HEK293 (cell line): ENCODE data around the gene TXNRD3.

Experiments
- CTCF ChIA-PET: fragments of 350-600 bp; formaldehyde crosslinking; extraction: SDS; loops from one replicate; lab custom pipeline; 2021; ENCODE audit warnings: antibody characterized with exemption; lab: Yijun Ruan, JAX
- POLR2A ChIA-PET: fragments of 300-600 bp; formaldehyde crosslinking; extraction: SDS; loops from one replicate; lab custom pipeline; 2020; ENCODE audit warnings: antibody characterized with exemption, inconsistent platforms; lab: Yijun Ruan, JAX
- H3K27ac ChIP-seq: fragments of 200-500 bp; sonication (Bioruptor generic); 2 replicates; pipeline ENCODE4 v1.5.1; 2014; ENCODE audit warnings: low read depth, low read length, control low read depth, inconsistent platforms; ENCODE audit errors: extremely low read depth
- H3K36me3 ChIP-seq, 2 experiments: fragments of 200-500 bp in 1 of 2; sonication (Bioruptor generic) in 1 of 2; 1 replicate in 1 of 2; 2 replicates in 1 of 2; pipeline ENCODE4 v1.5.1; 2014 to 2017; ENCODE audit warnings: inconsistent platforms in 2 of 2, low read length in 2 of 2; ENCODE audit not compliant: control insufficient read depth in 2 of 2, insufficient read depth in 1 of 2
- H3K4me1 ChIP-seq: fragments of 200-500 bp; sonication (Bioruptor generic); 2 replicates; pipeline ENCODE4 v1.5.1; 2014; ENCODE audit warnings: mild to moderate bottlenecking, low read length, inconsistent platforms; ENCODE audit not compliant: control insufficient read depth, insufficient read depth
- H3K4me3 ChIP-seq: 2 replicates; pipeline ENCODE4 v1.5.1; 2011; ENCODE audit warnings: low read depth, mild to moderate bottlenecking, control low read depth, low read length, moderate library complexity
- H3K9me3 ChIP-seq: fragments of 200-500 bp; sonication (Bioruptor generic); 2 replicates; pipeline ENCODE4 v1.5.1; 2014; ENCODE audit warnings: low read depth, low read length, inconsistent platforms; ENCODE audit not compliant: control insufficient read depth, insufficient read depth
- CTCF ChIP-seq: fragments of 450-650 bp; formaldehyde crosslinking; IDR thresholded peaks from 2 replicates; pipeline ENCODE4 v1.5.1; 2016; ENCODE audit warnings: missing biosample characterization, missing genetic modification characterization
- KLF16 ChIP-seq: fragments of 450-650 bp; formaldehyde crosslinking; IDR thresholded peaks from 2 replicates; pipeline ENCODE4 v1.5.1; 2017; ENCODE audit warnings: missing biosample characterization, missing genetic modification characterization
- SCRT1 ChIP-seq: fragments of 450-650 bp; formaldehyde crosslinking; IDR thresholded peaks from 2 replicates; pipeline ENCODE4 v1.5.1; 2016; ENCODE audit warnings: missing biosample characterization, missing genetic modification characterization, borderline replicate concordance
- YY1 ChIP-seq: fragments of 450-650 bp; formaldehyde crosslinking; IDR thresholded peaks from 2 replicates; pipeline ENCODE4 v1.5.1; 2018; ENCODE audit warnings: missing biosample characterization, missing genetic modification characterization
- YY2 ChIP-seq: fragments of 450-650 bp; formaldehyde crosslinking; IDR thresholded peaks from 2 replicates; pipeline ENCODE4 v1.5.1; 2016; ENCODE audit warnings: missing biosample characterization, missing genetic modification characterization
- ZBTB10 ChIP-seq: fragments of 450-650 bp; formaldehyde crosslinking; IDR thresholded peaks from 2 replicates; pipeline ENCODE4 v1.5.1; 2016; ENCODE audit warnings: missing biosample characterization, missing genetic modification characterization
- ZBTB17 ChIP-seq: fragments of 450-650 bp; formaldehyde crosslinking; IDR thresholded peaks from 2 replicates; pipeline ENCODE4 v1.5.1; 2016; ENCODE audit warnings: missing biosample characterization, missing genetic modification characterization
- ZBTB21 ChIP-seq: fragments of 450-650 bp; formaldehyde crosslinking; IDR thresholded peaks from 2 replicates; pipeline ENCODE4 v1.5.1; 2017; ENCODE audit warnings: missing biosample characterization, missing genetic modification characterization
- ZBTB8A ChIP-seq: fragments of 450-650 bp; formaldehyde crosslinking; IDR thresholded peaks from 2 replicates; pipeline ENCODE4 v1.5.1; 2016; ENCODE audit warnings: missing biosample characterization, missing genetic modification characterization
- ZNF132 ChIP-seq: fragments of 450-650 bp; formaldehyde crosslinking; IDR thresholded peaks from 2 replicates; pipeline ENCODE4 v1.5.1; 2017; ENCODE audit warnings: missing biosample characterization, missing genetic modification characterization, borderline replicate concordance
- ZNF23 ChIP-seq: fragments of 450-650 bp; formaldehyde crosslinking; IDR thresholded peaks from 2 replicates; pipeline ENCODE4 v1.5.1; 2016; ENCODE audit warnings: missing biosample characterization, missing genetic modification characterization, borderline replicate concordance
- ZNF266 ChIP-seq: fragments of 450-650 bp; formaldehyde crosslinking; IDR thresholded peaks from 2 replicates; pipeline ENCODE4 v1.5.1; 2016; ENCODE audit warnings: missing biosample characterization, missing genetic modification characterization, low read depth
- ZNF280C ChIP-seq: fragments of 450-650 bp; formaldehyde crosslinking; IDR thresholded peaks from 2 replicates; pipeline ENCODE4 v1.5.1; 2016; ENCODE audit warnings: missing biosample characterization, missing genetic modification characterization
- ZNF404 ChIP-seq: fragments of 450-650 bp; formaldehyde crosslinking; IDR thresholded peaks from 2 replicates; pipeline ENCODE4 v1.5.1; 2017; ENCODE audit warnings: missing biosample characterization, missing genetic modification characterization
- ZNF423 ChIP-seq: fragments of 450-650 bp; formaldehyde crosslinking; IDR thresholded peaks from 2 replicates; pipeline ENCODE4 v1.5.1; 2016; ENCODE audit warnings: missing biosample characterization, missing genetic modification characterization
- ZNF473 ChIP-seq: fragments of 450-650 bp; formaldehyde crosslinking; IDR thresholded peaks from 2 replicates; pipeline ENCODE4 v1.5.1; 2017; ENCODE audit warnings: missing biosample characterization, missing genetic modification characterization
- ZNF510 ChIP-seq: fragments of 450-650 bp; formaldehyde crosslinking; IDR thresholded peaks from 2 replicates; pipeline ENCODE4 v1.5.1; 2018; ENCODE audit warnings: mild to moderate bottlenecking, missing genetic modification characterization, missing biosample characterization; ENCODE audit not compliant: insufficient replicate concordance
- ZNF626 ChIP-seq: fragments of 450-650 bp; sonication (Bioruptor Pico); formaldehyde crosslinking; IDR thresholded peaks from 2 replicates; pipeline ENCODE4 v1.5.1; 2018; ENCODE audit warnings: missing biosample characterization, missing genetic modification characterization, inconsistent platforms
- ZNF654 ChIP-seq: fragments of 450-650 bp; formaldehyde crosslinking; IDR thresholded peaks from 2 replicates; pipeline ENCODE4 v1.5.1; 2016; ENCODE audit warnings: low read depth, missing biosample characterization, missing genetic modification characterization

TXNRD3 gene

GRCh38 chr3:126622694-126623093 lies 32.2 kb downstream of the TXNRD3 start (continued):
- no peak for TF ChIP-seq ZNF404 (tag by site-specific recombination)

- H3K4me3 ChIP-seq = no peak overlapping the region
- no peak overlapping the region for H3K27ac ChIP-seq
- TF ChIP-seq ZNF654 (tag by site-specific recombination) = no peak
- TF ChIP-seq YY2 = no peak
- no peak for TF ChIP-seq ZNF510 (tag by site-specific recombination)
- no peak for TF ChIP-seq ZBTB10 (tag by site-specific recombination)
- no peak for TF ChIP-seq ZNF23 (tag by site-specific recombination)
- no peak for TF ChIP-seq YY1 (tag by site-specific recombination)
- no peak for TF ChIP-seq ZBTB21 (tag by site-specific recombination)
- TF ChIP-seq KLF16 = no peak
- TF ChIP-seq ZNF266 (tag by site-specific recombination) = no peak
- no peak for TF ChIP-seq ZNF626 (tag by site-specific recombination)
- TF ChIP-seq ZNF473 = no peak
- no peak for TF ChIP-seq ZBTB17 (tag by site-specific recombination)
- no peak for TF ChIP-seq CTCF (tag by site-specific recombination)
- TF ChIP-seq ZNF280C (tag by site-specific recombination) = no peak
- no peak for TF ChIP-seq ZNF132 (tag by site-specific recombination)
- no peak for TF ChIP-seq ZNF423 (tag by site-specific recombination)
- no peak for TF ChIP-seq SCRT1 (tag by site-specific recombination)
- no peak for TF ChIP-seq ZBTB8A (tag by site-specific recombination)
- TF ChIP-seq, all 188 proteins: peak for 0
- no peaks in the 10 kb centered on the region for H3K9me3 ChIP-seq
- H3K4me1 ChIP-seq = no peaks in the 10 kb centered on the region
- ChIA-PET CTCF (interaction anchor here (0.6 kb wide), 1 partner anchor 373 kb away, joined by 3 read pairs; no protein-coding TSS in a partner anchor), POLR2A (interaction anchor here (1.8 kb wide), 1 partner anchor 33 kb away, joined by 5 read pairs; the partner anchor contains the start of gene TXNRD3)
- peaks cover 0 to 28% of the 10 kb centered on the region in 2 experiments; a peak in 2 of 3 replicates for H3K36me3 ChIP-seq
Measured at GRCh38 chr3:126621627-126622345, 33.1 kb downstream of the TXNRD3 start.
